HG03095 (cell line): Measurements from ENCODE around the gene HTRA3.

Experiments
- ATAC-seq: cut with Tn5 transposase; IDR thresholded peaks from one replicate; pipeline ENCODE4 v1.9.1; 2021; ENCODE audit warnings: moderate library complexity; ENCODE audit not compliant: unreplicated experiment

Gene HTRA3

DNA sequence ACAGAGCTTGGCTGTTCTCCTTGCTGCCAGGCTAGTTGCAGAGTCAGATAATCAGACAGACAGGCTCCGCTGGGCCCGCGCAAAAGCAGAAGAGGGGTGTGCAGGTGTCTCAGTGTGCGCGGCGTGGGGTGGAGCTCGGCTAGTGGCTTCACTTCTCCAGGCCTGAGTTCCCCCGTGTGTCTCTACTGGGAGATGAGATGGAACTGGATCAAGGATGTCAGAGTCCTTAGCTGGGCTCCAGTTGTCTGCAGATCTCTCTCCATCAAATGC is 21.1 kb downstream of the HTRA3 start:
- ATAC-seq: no peak

DNA sequence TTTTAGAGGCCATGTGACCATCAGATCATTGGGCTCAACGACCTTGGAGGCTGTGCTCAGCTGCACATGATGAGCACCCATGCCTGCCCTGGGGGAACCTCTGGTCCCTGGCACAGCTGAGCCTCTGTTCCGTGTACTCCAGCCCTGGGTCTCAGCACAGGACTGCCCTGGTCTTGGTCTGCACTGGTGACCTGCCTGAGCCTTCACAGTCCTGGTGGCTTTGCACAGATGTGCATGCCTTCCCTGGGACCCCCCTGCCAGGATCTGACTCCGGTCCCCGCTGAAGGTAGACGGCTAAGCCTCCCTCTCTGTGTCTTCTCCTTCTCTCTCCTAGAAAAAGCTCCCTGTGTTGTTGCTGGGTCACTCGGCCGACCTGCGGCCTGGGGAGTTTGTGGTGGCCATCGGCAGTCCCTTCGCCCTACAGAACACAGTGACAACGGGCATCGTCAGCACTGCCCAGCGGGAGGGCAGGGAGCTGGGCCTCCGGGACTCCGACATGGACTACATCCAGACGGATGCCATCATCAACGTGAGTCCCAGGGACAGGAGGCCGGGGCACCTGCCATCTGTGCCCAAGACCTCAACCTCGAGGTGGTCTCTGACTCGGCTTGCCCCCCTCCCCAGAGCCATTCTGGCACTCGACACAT is 21.6 kb downstream of the HTRA3 start:
- ATAC-seq: no peak

DNA sequence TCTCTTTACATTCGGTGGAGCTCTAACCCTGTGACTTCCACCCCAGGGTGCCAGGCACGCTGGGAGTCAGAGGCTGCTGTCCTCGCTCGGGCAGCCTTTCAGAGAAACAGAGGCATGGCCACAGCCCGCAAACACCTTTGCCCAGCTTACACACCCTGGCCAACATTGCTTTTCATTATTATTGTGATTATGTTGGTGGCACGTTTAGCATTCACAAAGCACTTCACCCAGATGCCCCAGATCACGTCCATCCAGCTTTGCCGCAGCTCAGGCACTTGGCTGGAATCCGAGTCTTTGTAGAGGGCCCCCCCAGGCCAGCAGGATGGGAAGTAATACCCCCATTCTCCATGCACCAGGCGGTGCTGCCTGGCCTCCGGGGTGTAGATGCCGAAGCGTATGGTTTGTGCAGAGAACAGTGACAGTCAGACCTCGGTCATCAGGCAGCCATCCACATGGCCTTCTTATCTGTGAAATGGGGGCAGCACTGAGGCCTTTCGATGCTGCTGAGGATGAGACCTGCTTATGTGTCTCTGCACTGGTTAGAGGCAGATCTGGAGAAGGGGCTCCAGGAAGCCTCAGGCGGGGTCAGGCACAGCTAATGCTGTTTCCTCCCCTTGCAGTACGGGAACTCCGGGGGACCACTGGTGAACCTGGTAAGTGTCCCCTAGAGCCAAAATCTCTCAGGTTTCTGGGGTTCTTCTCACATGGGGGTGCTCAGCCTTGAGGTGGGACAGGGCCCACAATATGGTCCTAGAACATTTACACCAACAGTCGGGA is 22.3 kb downstream of the HTRA3 start:
- no peak for ATAC-seq

DNA sequence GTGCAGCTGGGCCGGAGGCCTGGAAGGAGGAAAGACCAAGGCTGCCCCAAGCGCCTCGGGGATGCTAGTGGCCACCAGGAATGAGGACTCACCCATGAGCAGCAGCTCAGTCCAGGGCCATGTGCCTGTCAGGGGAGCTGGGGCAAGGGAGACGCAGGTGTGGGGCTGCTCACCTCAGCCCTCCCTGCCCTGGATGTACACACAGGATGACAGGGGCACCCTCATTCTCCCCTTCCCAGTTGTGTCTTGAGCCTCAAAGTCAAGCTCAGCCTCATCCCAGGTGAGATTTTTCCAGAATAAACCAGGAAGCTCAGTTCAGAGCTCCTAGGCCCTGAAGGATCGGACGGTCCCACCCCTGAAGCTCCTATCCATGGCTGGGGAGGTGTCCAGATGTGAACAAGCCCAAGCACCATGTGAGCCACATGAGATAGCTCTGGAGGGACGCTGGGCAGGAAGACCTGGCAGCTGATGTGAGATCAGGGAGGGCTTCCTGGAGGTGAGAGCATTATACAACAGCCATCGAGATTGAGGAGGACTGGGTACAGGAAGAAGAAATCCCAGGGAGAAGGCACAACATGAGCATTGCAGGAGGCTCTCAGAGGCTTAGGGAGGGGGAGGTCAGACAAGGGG is 23.0 kb downstream of the HTRA3 start:
- no peak for ATAC-seq

DNA sequence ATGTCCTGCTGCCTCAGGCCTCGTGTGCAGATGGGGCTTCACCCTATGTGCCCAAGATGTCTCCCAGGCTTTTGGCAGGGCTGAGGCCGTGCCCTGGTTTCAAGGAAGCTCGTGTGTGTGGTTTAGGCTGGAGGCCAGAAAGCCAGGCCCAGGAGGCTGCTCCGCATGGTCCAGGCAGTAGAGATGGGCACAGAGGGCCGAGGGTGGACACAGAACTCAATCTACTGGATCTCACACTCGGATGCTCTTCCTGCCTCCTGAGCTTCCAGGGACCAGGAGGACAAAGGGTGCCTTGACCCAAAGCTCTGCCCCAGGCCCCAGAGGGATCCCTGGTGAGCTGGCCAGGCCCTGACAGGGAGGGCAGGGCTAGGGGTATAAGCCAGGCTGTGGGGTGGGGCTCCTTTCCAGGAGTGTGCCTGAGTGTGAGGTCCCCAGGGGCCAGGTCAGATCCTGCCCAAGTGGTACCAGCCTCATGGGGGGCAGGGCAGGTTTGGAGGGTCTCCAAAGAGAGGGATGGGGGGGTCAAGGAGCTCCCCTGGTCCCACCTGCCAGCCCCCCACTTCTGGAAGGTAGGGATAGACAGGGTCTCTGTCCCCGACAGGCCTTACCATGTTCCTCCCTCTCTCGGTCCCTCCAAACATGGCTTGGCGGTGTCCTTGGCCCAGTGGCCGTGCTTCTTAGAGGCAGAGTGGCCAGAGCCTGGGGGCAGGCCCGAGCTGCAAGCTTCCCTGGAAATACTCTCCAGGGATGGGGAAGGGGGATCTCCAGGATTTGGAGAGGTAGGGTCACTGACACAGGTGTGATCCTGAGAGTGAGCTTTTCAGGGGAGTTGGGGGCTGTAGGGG is 23.8 kb downstream of the HTRA3 start:
- ATAC-seq: no peak

DNA sequence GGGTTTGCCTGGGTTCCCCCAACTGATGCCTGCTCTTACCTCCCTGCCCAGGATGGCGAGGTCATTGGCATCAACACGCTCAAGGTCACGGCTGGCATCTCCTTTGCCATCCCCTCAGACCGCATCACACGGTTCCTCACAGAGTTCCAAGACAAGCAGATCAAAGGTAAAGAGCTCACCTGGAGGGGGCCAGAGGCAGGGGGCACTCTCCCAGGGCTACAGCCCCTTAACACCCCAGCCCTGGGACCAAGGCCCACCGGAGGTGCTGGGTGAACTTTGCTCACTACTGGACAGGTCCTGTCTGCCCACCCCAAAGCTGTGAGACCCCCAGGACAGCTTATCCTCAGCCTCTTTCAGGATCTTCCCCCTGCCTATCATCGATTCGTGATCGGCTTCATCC is 24.5 kb downstream of the HTRA3 start:
- ATAC-seq: no peak

DNA sequence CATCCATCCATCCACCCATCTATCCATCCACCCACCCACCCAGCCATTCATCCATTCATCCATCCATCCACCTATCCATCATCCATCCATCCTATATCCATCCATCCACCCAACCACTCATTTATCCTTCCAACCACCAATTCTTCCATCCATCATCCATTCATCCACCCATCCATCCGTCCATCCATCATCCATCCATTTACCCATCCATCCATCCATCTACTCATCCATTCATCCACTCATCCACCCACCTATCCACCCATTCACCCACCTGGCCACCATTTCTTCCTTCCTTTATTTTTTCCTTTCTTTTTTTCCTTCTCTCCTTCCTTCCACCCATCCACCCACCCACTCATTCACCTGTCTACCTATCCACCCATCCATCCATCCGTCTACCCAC is 25.2 kb downstream of the HTRA3 start:
- no peak for ATAC-seq

DNA sequence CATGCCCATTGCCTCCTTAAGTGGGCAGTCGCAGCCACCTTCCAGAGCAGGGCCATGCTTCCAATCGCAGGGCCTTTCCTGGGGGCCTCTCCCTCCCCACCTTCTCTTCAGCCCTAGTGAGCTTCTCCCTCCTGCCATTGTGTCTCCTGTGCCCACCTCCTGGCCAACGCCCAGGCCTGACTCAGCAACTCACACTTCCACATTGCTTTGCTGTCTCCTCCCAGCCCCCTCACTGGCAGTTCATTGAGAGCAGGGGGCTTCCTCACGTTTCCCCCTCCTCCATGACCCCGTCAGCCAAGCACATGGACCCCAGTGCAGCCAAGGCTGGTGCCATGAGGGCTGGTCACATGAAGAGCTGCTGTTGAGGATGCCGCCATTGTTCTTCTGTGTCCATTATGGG is 25.9 kb downstream of the HTRA3 start:
- ATAC-seq: no peak

GRCh38 chr4:8296491-8296890 is 26.9 kb downstream of the HTRA3 start:
- ATAC-seq: no peak

DNA sequence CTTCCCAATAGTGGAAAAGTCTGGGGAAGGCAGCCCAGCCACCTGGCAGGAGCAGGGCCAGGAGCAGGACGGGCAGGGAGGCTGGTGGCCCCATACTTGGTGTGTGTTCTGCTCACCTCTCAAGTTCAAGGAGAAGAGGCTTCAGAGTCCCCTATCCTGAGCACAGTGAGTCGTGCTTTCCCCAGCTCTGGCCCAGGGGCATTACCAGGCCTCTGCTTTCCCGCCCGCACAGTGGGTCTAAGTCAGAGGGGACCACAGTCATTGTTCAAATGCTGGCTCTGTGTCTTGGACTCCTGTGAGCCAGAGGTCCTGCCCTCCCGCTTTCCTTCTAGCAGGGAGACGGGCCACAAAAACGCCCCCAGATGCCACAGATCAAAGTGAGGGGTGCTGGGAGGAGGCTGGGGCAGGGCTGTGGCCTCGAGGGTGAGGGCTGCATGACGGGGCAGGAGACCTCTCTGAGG is 27.6 kb downstream of the HTRA3 start:
- no peak for ATAC-seq

DNA sequence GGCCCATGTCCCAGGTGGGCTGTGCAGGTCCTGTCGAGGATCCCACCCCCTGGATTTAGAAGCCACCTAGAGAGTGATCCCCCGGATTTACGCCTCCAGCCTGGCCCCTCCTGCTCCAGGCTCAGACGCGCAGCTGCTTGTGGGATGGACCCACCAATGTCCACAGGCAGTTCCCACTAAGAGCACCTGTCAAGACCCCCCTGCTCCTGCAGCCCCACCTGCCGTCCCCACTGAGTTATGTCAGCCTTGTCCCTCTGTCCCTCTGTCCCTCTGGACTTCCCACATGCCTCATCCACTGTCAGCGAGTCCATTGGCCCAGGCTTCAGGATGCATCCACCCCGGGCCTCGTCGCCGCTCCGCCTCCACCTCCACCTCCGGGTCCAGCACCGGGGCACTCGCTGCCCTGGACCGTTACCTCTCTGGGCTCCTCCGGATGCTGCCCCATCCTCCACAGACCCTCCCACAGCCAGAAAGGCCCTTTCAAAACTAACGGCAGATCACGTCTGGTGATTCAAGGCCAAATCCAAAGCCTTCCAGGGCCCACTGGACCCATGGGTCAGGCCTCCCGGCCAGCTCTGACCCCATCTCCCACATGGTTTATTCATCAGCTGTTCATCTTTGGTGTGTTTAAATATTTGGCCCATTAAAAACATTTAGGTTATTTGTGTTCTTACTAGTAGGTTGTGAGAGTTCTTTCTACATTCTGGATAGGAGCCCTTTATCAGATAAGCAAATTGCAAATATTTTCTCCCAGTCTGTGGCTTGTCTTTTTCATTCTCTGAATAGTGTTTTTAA is 28.3 kb downstream of the HTRA3 start:
- ATAC-seq: no peak

GRCh38 chr4:8300832-8301231 is 31.3 kb downstream of the HTRA3 start:
- ATAC-seq: no peak

- ATAC-seq: no peak
Observed at GRCh38 chr4:8301851-8302730, 32.5 kb downstream of the HTRA3 start.

DNA sequence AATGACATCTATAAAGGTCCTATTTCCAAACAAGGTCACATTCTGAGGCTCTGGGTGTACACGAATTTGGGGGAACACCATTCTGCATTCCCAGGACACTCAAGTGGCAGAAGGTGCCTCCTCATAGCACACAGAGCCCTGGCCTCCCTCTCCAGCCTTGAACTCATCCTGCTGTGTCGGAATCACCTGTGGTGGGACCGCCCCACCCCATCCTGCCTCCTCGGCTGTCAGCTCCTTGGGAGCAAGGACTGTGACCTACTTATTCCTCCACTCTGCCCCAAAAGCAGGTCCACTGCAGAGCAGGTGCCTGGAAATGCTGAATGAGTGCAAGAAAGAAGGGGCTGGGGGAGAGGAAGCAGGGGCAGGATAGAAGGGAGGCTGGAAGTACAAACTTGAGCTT is 33.5 kb downstream of the HTRA3 start:
- ATAC-seq: no peak

GRCh38 chr4:8303485-8304281 is 34.1 kb downstream of the HTRA3 start:
- ATAC-seq: no peak

- no peak for ATAC-seq
Observed at GRCh38 chr4:8304827-8305695, 35.5 kb downstream of the HTRA3 start.

DNA sequence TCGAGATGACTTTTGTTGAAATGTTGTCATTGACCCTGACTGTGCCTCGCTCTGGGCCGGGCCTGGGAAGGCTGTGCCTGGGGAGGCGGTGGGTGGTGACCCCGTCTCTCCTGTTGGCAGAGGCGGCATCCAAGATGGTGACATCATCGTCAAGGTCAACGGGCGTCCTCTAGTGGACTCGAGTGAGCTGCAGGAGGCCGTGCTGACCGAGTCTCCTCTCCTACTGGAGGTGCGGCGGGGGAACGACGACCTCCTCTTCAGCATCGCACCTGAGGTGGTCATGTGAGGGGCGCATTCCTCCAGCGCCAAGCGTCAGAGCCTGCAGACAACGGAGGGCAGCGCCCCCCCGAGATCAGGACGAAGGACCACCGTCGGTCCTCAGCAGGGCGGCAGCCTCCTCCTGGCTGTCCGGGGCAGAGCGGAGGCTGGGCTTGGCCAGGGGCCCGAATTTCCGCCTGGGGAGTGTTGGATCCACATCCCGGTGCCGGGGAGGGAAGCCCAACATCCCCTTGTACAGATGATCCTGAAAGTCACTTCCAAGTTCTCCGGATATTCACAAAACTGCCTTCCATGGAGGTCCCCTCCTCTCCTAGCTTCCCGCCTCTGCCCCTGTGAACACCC is 36.4 kb downstream of the HTRA3 start:
- no peak for ATAC-seq
